Thymus (tissue), 11 donors: ENCODE results near the gene FAM180A. TPM values are rescaled to one million over a fixed set of nuclear protein-coding genes. Genes with fewer than 3 reads are reported as not detected.

ENCODE experiments used
- DNase-seq, 9 donors: peaks; one replicate each; pipeline ENCODE4 v3.0.0-alpha.2; 2013; ENCODE audit warnings: low spot score in 9 of 9, low read depth in 6 of 9, missing footprints in 1 of 9
- H3K27ac ChIP-seq, 2 donors: one replicate each; pipeline ENCODE4 v1.5.1; 2013; ENCODE audit warnings: control low read depth in 1 of 2, low read depth in 1 of 2, low read length in 1 of 2, mild to moderate bottlenecking in 1 of 2, moderate library complexity in 1 of 2
- H3K27me3 ChIP-seq, 2 donors: one replicate each; pipeline ENCODE4 v1.5.1; 2013; ENCODE audit warnings: low read length in 1 of 2; ENCODE audit not compliant: control insufficient read depth in 2 of 2, insufficient read depth in 1 of 2
- H3K36me3 ChIP-seq, 2 donors: one replicate each; pipeline ENCODE4 v1.5.1; 2013; ENCODE audit warnings: low read length in 1 of 2, mild to moderate bottlenecking in 1 of 2, moderate library complexity in 1 of 2; ENCODE audit not compliant: control insufficient read depth in 2 of 2, insufficient read depth in 2 of 2
- H3K4me1 ChIP-seq, 2 donors: one replicate each; pipeline ENCODE4 v1.5.1; 2013; ENCODE audit warnings: low read length in 2 of 2; ENCODE audit not compliant: control insufficient read depth in 2 of 2, insufficient read depth in 2 of 2
- H3K4me3 ChIP-seq, 2 donors: one replicate each; pipeline ENCODE4 v1.5.1; 2013; ENCODE audit warnings: low read length in 2 of 2, control low read depth in 1 of 2, mild to moderate bottlenecking in 1 of 2
- H3K9me3 ChIP-seq, 2 donors: one replicate each; pipeline ENCODE4 v1.5.1; 2013; ENCODE audit warnings: low read length in 1 of 2, mild to moderate bottlenecking in 1 of 2; ENCODE audit not compliant: control insufficient read depth in 2 of 2, insufficient read depth in 1 of 2
- WGBS: extraction: QIAGEN DNeasy Blood & Tissue Kit; methylation state at CpG from one replicate; pipeline ENCODE4 v1.1.7; 2013; 5-methylcytosine and 5-hydroxymethylcytosine counted together
- polyA plus RNA-seq: library from polyadenylated mRNA; stranded (reverse); fragments of 200-250 nt; gene quantifications from one replicate; pipeline ENCODE4 v1.2.3, GENCODE V29; 2013
- total RNA-seq: library from RNA; stranded (reverse); fragments of 120-200 nt; gene quantifications from one replicate; pipeline ENCODE4 v1.2.4, GENCODE V29; 2013
- donor health status: healthy.

Gene FAM180A
- total and polyA plus RNA-seq, 2 donors, result 0.05 to 0.11 TPM

- H3K9me3 ChIP-seq, result no peaks in the 10 kb centered on the region
- no peak overlapping the region for H3K4me3 ChIP-seq
- H3K36me3 ChIP-seq, result no peaks in the 10 kb centered on the region
- H3K27me3 ChIP-seq, result no peaks in the 10 kb centered on the region
- no peak for DNase-seq
- no peak overlapping the region for H3K27ac ChIP-seq
- WGBS, result 2% methylated on average over 1 of the region's 1 CpG
- H3K4me1 ChIP-seq, result no peaks in the 10 kb centered on the region
Observed at GRCh38 chr7:135687466-135687865, 61.1 kb downstream of the FAM180A start.

GRCh38 chr7:135685306-135686084, 63.1 kb downstream of the FAM180A start:
- Histone ChIP-seq H3K27ac (no peak overlapping the region), H3K4me3 (no peak overlapping the region), H3K4me1 (no peaks in the 10 kb centered on the region), H3K9me3 (no peaks in the 10 kb centered on the region), H3K36me3 (peaks cover 0 to 6% of the 10 kb centered on the region in 2 donors), H3K27me3 (no peaks in the 10 kb centered on the region)
- WGBS, result 97% methylated on average over 9 of the region's 9 CpGs
- DNase-seq, result no peak

GRCh38 chr7:135684699-135685098, 63.9 kb downstream of the FAM180A start:
- no peak for DNase-seq
- 95% methylated on average over 5 of the region's 5 CpGs for whole genome bisulfite sequencing
- H3K27me3 ChIP-seq, result no peaks in the 10 kb centered on the region
- H3K4me1 ChIP-seq, result no peaks in the 10 kb centered on the region
- H3K4me3 ChIP-seq, result no peak overlapping the region
- H3K27ac ChIP-seq, result no peak overlapping the region
- H3K9me3 ChIP-seq, result no peaks in the 10 kb centered on the region
- peaks cover 1 to 6% of the 10 kb centered on the region in 2 donors for H3K36me3 ChIP-seq

GRCh38 chr7:135684136-135684535, 64.5 kb downstream of the FAM180A start:
- no peak for DNase-seq
- WGBS, result 93% methylated on average over 3 of the region's 3 CpGs

GRCh38 chr7:135683609-135684008, 65.0 kb downstream of the FAM180A start:
- Histone ChIP-seq H3K36me3 (peaks cover 3 to 6% of the 10 kb centered on the region in 2 donors), H3K9me3 (no peaks in the 10 kb centered on the region), H3K27me3 (no peaks in the 10 kb centered on the region), H3K4me1 (no peaks in the 10 kb centered on the region), H3K27ac (no peak overlapping the region), H3K4me3 (no peak overlapping the region)
- 90% methylated on average over 3 of the region's 3 CpGs for WGBS
- no peak for DNase-seq

More at GRCh38 chr7:135684136-135684535, 64.5 kb downstream of the FAM180A start:
- Histone ChIP-seq H3K9me3 (no peaks in the 10 kb centered on the region), H3K36me3 (peaks cover 3 to 6% of the 10 kb centered on the region in 2 donors), H3K27me3 (no peaks in the 10 kb centered on the region), H3K27ac (no peak overlapping the region), H3K4me3 (no peak overlapping the region), H3K4me1 (no peaks in the 10 kb centered on the region)

GRCh38 chr7:135682191-135682590, 66.4 kb downstream of the FAM180A start:
- H3K4me3 ChIP-seq, result no peak overlapping the region
- no peak for DNase-seq
- H3K27ac ChIP-seq, result no peak overlapping the region
- H3K4me1 ChIP-seq, result no peaks in the 10 kb centered on the region
- H3K9me3 ChIP-seq, result no peaks in the 10 kb centered on the region
- 92% methylated on average over 3 of the region's 3 CpGs for WGBS
- peaks cover 9 to 12% of the 10 kb centered on the region in 2 donors for H3K36me3 ChIP-seq
- no peaks in the 10 kb centered on the region for H3K27me3 ChIP-seq

GRCh38 chr7:135681762-135682161, 66.9 kb downstream of the FAM180A start:
- H3K36me3 ChIP-seq, result peaks cover 9 to 14% of the 10 kb centered on the region in 2 donors
- H3K27me3 ChIP-seq, result no peaks in the 10 kb centered on the region
- no peaks in the 10 kb centered on the region for H3K4me1 ChIP-seq
- H3K9me3 ChIP-seq, result no peaks in the 10 kb centered on the region
- DNase-seq, result no peak
- 77% methylated on average over 5 of the region's 5 CpGs for WGBS
- no peak overlapping the region for H3K4me3 ChIP-seq
- H3K27ac ChIP-seq, result no peak overlapping the region

Other genes starting within 250 kb of the FAM180A start
- 6.3 TPM for gene CNOT4, start 238.7 kb downstream of the FAM180A start, total RNA-seq
- 12.8 TPM for gene CNOT4, start 238.7 kb downstream of the FAM180A start, polyA plus RNA-seq
- gene NUP205, start 190.9 kb downstream of the FAM180A start, total RNA-seq, result 68.2 TPM
- gene NUP205, start 190.9 kb downstream of the FAM180A start, polyA plus RNA-seq, result 50.9 TPM
- gene STMP1, start 86.3 kb downstream of the FAM180A start, total RNA-seq, result 13.4 TPM
- 60.1 TPM for gene STMP1, start 86.3 kb downstream of the FAM180A start, polyA plus RNA-seq
- 0.05 TPM for gene SLC13A4, start 20.6 kb downstream of the FAM180A start, total RNA-seq
- 0.23 TPM for gene SLC13A4, start 20.6 kb downstream of the FAM180A start, polyA plus RNA-seq
- gene MTPN, start 228.5 kb upstream of the FAM180A start, total RNA-seq, result 54.2 TPM
- 74.7 TPM for gene MTPN, start 228.5 kb upstream of the FAM180A start, polyA plus RNA-seq